Ecto neural progenitor cell (in vitro differentiated cells): ENCODE measurements around the gene MVD.

Experiments used
- DNase-seq: peaks from one replicate; pipeline ENCODE4 v3.0.0-alpha.2; 2018; ENCODE audit warnings: low spot score

The MVD gene

DNA sequence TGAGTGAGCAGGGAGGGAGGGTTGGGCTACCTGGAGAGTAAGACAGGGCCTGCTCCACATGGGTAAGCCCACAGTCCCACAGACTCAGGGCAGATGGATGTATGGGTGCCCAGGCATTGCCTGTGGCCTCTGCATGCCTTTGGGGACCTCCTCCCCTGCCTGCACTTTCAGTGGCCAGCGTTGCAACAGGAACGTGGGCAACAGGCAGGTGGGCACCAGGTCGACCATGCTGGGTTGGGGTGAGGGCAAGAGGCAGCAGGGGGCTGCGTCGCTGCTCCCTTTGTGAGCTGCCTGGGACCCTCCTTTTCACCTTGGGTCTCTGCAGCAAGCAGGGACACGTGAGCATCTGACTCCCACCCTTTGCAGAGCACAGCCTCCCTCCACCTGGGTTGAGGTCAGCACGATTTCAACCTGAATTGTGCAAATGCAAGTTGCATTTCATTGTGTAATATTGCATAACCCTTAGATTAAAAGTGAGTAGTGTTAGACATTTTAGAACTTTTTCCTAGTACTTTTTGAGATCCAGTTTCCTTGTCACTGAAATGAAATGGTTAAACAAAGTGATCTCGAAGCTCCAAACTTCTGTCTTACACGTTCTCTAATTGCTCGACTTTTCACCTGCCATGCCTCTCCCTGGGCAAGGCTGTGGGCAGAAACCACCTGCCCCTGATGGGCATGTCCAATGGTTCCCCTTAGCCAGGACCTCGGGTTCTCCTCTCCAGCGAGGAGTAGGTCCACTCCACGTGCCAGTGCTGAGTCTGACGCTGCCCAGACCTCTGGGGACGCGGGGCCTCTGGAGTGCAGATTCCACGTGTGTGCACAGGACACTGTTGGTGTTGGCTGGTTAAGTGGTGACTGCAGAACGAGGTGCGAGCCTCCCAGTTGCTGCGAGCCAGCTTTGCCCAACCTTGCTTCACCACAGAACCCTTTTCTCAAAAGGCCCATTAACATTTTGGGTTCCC, 57.4 kb downstream of the MVD start:
- no peak for DNase-seq

DNA sequence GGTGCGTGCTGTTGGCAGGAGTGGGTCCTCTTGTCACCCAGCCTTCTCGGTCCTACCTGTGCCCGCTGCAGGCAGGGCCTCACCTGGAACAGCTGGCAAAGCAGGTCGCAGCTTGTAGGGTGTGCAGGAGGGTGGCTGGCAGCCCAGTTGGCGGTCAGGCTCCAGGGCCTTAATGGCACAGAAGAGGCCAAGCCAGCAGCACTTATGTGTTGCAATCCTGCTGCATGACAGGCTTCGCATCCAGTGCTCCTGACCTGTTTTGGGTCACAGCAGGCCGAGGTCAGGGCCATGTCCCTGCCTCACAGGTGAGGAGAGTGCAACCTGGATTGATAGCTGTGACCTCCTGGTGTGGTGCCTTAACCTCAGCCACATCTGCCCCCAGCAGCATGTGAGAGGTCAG, 60.8 kb downstream of the MVD start:
- DNase-seq, result no peak
